ENCODE data around the gene RPS14.

The RPS14 gene

DNA sequence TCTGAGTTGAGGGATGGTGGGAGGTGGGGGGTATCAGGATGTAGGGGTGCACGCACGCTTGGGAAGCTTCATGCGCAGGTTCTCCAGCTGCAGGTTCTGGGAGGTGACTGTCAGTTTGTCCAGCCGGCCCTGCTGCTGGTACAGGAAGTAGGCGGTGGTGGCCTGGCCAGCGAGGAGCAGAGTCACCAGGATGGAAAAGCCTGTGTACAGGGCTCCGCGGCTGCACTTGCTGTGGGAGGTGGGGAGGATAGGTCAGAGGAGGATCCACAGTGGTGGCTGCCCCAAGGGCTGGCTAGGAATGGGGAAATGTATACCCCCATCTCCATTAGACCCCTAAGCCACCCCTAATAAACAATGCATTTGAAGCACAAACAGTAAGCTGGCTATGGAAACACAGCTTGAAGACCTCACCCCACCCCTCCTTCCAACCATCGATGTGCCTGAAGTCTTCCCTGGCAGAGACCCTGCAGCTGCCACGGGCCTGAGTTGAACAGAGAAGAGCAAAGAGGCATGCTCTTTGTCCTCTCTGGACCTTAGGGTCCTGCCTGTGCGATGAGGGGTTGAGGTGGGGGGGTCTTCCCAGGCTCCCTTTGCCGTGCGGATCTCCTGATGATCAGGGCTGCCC is 42.3 kb downstream of the RPS14 start:
- DNase-seq = no peak
- intact Hi-C loops (cut with DNase I) = no loop called here

DNA sequence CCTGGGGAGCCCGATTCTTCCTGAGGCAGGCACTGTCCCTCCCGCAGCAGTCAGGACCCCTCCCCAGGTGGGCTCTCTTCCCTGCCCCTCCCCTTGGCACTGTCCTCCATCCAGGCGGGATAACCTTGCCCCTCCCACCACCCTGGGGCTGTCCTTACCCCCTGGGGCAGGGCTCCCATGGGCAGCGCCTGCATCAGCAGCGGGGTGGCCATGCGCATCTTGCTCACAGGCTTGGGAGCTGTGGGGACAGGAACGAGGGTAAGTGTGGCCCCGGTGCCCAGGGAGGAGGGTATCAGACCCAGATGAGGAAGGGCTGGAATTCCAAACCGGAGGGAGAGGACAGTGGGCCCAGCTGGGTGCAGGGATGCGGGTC is 42.8 kb downstream of the RPS14 start:
- intact Hi-C loops (cut with DNase I) = no loop called here
- no peak for DNase-seq

DNA sequence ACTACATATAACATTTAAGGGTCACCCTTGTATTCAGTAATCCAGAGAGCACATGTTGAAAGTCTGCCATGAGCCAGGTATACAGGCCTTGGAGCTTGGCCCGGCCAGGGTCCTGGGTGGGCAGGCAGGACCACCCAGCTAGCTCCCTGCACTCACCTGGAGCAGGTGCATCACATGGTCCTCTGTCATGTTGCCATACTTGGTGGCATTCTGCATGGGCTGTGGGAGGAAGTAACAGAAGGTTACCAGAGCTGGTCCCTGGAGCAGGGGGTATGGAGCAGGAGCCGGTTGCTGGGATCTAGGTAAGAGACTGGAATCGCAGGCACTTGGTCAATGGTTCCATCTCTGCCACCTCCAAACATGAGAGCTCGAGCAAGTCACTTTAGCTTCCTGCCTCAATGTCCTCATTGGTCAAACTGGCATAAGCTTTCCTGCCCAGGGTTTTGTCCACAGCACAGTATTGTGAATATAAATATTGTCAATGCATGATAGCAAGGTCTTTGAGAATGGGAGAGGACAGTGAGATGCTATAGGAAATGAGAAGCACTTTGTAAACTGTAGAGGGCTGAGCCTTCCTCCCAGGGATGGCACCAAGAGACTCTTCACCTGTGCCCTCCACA is 43.3 kb downstream of the RPS14 start:
- no peak for DNase-seq
- intact Hi-C loops (cut with DNase I) = no loop called here

DNA sequence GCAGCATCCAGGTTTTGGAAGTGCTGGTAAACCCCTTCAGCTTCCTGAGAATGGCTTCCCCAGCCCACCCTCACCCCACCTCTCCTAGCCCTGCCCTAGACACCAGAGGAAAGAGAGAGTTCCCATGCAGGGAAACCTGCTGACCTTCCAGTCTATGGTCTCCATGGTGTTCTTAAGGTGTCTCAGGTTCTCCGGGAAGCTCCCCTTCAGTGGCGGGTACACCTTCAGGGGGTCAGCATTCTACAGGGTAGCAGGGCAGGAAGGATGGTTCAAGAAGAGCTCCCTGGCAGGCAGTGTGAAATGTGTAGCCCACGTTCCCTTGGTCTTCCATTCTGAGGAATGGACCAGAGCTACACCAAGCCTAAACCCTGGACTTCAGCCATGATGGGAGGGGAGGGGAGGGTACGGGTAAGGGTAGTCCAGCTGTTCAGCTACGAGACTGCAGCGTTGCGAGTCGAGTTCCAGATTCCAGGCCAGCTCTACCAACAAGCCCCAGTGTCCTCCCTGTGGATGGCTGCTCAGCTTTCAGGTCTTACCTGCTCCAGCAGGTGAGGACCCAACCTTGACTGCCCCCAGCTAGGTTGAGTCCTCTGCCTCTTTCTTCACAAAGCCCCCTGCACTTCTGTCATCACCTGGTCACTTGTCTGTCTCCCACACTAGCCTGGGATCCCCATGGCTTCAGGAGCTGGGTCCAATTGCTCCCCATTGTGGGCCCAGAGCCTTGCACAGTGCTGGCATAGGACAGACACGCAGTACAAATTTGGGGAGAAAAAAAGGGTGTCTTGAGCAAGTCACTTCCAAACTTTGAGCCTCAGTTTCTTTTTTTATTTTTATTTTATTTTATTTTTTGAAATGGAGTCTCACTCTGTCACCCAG is 44.4 kb downstream of the RPS14 start:
- DNase-seq = no peak
- intact Hi-C loops (cut with DNase I) = no loop called here

DNA sequence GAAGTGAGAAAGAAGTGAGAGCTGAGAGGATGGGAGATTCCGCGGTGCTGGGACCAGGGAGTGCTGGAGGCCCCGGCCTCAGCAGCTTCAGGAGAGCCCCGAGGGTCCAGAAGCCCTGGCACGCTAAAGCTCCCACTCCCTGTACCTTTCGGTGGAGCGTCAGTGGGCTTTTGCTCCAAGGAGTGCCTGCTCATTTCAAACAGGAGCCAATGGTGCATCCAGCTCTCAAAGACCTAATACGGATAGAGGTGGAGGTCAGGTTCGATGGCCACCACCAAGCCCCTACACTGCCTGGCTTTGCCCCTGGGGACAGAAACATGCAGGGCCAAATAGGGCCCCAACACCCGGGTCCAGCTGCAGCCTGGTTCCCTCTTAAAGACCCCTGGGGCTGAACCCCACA is 45.0 kb downstream of the RPS14 start:
- intact Hi-C loops (cut with DNase I) = no loop called here
- DNase-seq = no peak

DNA sequence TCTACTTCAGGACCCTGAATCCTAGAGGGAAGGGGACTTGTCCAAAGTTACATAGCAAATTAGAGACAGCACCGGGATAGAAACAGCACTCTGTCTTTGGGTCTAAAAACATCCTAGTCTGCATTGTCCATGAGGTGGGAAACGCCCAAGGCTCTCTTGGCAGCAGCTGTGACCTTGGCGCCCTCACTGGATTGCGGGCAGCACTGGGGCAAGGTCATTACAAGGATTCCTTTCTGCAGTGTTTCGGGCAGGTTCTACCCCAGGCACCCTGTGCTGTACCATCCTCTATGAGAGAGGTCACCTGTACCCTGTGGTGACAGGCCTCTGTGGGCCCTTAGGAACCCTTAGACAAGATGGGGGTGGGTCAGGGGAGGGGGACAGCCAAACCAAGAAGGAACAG is 45.4 kb downstream of the RPS14 start:
- intact Hi-C loops (cut with DNase I) = no loop called here
- DNase-seq = no peak

DNA sequence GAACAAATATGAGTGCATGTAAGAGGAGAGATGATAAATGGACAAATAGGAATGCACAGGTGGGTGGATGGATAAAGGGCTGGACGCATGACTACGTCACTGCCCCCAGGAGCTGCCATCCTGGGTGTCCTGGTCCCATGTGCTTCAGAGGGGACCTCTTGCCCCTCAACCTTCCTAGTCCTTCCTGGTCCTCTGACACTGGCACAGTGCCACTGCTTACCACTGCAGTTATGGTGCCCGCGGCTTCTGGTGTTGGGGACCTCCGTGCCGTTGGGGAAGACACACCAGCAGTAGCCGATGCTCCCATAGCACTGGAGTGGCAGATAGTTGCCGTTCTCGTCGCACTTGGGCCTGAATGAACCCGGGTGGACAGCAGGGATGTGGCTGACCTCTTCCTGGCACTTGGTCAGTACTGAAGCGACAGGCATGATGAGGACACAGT is 46.6 kb downstream of the RPS14 start:
- intact Hi-C loops (cut with DNase I) = no loop called here
- no peak for DNase-seq

DNA sequence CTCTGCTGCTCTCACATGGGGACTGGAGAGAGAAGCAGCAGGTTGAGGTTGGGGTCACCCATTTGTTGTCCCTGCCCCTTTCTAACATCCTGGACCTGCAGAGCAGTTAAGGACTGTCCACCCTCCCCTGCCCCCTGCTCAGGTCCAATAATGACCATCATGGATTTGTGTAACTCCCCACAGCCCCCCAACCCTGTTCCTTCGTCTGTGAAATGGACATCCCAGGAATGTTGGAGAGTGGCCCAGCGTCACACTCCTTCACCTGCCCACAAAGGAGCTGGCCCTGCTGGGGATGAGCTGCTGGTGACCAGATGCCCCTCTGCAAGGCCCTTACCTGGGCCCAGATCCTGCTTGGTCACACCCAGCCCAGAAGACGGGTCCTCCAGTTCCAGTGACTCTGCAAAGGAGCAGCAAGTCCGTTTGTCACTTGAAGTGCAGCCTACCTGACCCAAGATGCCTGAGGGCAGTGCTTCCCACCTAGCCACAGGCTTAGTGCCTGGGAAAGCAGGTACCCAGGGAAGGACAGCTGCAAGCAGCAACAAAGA is 47.2 kb downstream of the RPS14 start:
- no peak for DNase-seq
- intact Hi-C loops (cut with DNase I) = no loop called here

DNA sequence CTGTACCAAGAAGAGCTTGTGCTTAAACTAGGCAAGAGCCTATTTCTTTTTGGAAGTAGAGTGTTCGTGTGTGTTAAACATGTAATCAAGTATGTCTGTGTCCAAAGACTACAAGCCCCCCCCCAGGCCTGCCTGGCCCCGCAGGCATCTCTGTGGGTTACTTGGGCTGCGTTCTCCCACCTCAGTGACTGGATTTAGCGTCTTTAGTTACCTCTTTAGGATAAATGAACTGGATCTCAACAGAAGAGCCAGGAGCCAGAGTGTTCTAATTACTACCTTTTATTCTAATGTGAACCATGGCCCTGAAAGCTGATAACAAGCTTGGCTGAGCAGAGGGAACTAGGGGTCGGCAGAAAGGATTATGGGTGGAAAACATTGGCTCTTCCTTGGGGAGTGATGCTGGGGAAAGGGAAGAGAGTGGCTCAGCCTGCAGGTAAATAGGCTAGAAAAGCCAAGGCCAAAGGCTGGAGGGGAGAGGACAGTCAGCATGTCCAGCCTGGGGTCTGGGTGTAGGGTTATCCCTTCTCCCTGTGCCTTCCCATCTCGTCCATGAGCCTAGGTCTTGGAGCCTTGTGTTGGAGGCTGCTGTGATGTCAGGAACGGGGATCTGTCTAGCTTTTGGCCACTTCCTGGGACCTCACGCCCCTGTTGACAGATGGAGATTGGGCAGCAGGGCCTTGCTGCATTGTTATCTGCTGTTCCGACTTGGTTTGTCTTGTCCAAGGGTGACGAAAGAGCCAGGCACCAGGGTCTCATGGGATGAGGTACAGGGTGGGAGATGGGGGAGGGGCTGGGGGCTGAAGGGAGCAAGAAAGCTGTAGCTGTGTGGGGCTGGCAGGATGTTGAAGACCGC is 47.9 kb downstream of the RPS14 start:
- DNase-seq = no peak
- intact Hi-C loops (cut with DNase I) = no loop called here

DNA sequence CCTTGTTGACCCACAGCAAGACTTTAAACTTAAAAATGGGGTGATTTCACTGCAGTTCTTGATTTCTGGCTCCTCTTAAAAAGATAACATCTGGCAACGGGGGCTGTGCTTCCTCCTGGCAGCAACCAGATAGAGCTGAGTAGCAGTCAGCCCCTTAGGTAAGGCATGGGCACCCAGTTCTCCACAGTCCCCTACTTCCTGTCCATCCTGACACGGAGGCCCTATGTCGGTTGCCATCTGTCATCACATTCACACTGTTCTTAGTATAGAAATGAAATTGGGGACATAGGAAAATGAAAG is 48.5 kb downstream of the RPS14 start:
- no peak for DNase-seq
- intact Hi-C loops (cut with DNase I) = no loop called here

DNA sequence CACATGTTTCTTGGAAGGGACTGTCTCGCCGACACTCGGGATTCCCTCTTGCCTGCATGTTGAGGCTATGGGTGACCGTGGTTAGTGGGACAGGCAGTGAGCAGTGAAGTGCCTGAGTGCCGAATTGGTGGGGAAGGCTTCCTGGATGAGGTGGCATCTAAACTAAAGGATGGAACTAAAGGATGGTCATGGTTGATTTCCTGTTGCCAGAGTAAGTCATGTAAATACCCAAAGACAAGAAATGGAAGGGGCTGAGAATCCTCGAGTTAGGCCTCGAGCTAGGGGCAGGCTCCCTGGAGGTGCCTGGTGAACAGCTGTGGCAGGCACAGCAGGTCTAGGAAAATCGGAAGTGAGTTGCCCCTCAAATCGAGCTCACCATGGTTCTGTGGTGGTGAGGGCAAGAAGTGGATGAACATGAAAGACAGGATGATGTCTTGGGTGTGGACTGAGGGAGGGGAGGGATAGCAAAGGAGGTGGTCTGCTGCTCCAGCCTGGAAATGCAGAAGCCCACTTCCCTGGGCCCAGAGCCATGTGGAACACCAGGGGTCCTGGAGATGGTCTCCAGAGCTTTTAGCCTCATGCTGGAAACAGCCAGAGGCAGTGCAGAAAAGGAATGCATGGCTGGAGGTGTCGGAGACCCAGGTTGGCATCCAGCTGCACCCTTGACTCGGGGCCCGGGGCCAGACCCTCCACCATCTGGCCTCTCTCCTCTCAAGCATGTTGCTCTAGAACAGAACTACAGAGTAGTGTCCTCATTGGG is 49.0 kb downstream of the RPS14 start:
- no peak for DNase-seq
- intact Hi-C loops (cut with DNase I) = no loop called here

DNA sequence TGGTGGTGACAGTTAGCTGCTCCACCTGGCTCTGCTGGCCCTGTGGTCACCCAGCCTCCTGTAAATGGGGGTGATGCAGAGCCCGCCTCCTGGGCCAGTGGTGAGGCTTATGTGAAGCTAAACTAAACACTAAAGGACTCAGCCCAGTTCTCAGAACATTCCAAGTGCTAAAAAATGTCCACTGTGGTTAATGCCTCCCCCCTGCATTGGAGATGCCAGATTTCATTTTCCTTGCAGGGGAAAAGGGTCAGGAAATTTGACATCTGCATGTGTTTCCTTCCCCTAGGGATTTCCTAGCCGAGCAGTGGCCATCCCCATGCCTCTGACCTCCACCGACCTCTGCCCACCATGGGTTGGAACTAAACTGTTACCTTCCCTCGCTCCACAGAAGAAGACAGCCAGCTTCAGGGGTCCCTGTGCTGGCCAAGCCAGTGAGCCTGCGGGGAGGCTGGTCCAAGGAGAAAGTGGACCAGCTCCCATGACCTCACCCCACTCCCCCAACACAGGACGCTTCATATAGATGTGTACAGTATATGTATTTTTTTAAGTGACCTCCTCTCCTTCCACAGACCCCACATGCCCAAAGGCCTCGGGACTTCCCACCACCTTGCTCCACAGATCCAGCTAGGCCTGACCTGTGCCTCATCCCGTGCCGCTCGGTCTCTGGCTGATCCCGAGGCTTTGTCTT is 49.9 kb downstream of the RPS14 start:
- intact Hi-C loops (cut with DNase I) = no loop called here
- DNase-seq = no peak

DNA sequence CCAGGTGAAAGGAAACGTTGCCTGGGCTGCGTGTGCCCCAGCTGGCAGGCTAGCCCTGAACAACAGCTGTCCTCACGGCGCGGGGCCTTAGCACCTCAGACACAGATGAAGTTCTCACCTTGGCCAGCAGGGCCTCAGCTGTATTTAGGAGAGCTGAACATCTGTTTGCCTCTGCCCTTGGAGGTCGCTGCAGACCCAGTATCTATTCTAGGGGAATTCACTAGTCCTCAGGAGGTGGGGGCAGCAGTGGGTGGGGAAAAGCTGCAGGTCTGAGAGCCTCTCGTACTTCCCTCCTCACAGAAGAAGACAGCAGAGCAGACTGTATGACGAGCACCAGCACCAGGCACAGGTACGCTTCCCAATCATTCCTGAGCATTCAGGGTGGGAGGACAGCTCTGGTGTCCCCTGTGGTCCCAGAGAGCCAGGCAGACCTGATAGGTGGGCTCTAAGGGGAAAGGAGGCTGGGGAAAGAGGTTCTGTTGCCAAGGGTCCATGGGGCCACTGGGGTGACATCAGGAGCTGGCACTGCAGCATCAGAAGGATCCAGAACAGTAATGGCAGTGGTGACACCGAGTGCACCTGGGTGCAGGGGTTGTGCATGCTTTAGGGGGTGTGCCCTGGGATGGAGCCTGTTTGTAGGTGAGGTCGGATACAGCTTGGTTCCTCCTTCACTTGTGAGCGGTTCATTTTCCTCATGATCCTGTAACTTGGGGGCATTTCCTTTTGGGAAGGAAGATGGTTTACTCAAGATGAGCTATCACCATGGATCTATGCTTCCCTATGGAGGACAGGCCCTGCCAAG is 50.6 kb downstream of the RPS14 start:
- intact Hi-C loops (cut with DNase I) = no loop called here

DNA sequence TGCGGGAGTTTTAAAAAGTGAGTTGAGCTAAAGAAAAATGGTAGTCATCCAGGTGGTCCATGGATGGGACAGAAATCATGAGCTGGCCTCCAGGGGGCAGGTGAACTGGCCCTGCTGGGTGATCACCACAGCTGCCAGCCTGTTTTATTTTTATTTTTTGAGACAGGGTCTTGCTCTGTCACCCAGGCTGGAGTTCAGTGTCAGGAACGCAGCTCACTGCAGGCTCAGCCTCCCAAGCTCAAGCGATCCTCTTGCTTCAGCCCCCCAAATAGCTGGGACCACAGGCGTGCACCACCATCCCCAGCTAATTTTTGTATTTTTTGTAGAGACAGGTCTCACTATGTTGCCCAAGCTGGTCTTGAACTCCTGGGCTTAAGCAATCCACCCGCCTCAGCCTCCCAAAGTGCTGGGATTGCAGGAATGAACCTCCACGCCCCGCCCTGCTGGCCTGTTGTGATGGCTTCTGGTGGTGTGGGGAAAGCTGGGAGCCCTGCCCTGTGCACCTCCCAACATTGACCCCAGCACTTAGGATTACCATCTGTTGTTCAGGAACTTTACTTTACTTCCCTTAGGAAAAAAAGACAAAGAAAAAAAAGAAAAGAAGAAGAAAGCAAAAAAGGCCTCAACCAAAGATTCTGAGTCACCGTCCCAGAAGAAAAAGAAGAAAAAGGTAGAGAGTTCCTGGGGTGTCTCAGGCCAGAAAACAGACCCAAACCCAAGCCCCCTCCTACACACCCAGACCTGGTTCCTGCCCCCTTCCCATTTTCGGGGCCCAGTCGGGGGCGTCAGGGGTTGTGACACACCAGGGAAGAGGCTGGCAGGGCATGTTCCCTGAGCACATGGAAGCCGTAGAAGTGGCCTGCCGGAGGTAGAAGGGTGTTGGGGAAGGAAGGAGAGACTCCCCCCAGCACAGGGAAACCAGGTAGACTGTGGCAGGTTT is 51.5 kb downstream of the RPS14 start:
- intact Hi-C loops (cut with DNase I) = no loop called here
- no peak for DNase-seq

More for the DNA sequence above, 50.6 kb downstream of the RPS14 start:
- no peak for DNase-seq

DNA sequence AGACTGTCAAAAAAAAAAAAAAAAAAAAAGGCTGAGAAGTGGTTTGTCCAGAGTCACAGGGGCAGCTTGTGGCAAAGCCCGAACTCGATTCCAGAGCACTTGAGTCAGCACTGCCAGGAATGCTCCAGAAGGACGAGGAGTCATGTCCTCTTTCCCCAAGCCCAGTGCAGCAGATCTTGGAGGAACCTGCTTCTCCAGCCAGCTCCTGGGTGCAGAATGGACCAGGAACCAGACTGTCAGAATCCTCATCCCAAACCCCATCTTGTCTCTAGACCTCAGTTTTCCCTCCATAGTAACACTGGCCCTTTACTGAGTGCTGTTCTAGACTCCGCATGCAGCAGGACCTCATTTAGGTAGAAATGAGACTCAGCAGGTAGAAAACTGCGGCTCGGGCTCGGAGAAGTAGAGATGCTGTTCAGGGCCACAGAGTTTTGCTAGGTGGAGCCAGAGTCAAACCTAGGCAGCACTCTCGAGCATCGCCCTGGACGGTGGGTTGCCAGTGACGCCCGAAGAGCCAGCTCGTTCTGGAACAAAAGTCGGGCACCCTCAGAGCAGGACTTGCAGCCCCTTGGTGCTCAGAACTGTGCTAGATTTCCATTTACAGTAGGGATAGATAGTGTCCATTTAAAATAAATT is 52.3 kb downstream of the RPS14 start:
- peak in 6 of 42 donors; percentile 7 to 46 (median 26) for DNase-seq

DNA sequence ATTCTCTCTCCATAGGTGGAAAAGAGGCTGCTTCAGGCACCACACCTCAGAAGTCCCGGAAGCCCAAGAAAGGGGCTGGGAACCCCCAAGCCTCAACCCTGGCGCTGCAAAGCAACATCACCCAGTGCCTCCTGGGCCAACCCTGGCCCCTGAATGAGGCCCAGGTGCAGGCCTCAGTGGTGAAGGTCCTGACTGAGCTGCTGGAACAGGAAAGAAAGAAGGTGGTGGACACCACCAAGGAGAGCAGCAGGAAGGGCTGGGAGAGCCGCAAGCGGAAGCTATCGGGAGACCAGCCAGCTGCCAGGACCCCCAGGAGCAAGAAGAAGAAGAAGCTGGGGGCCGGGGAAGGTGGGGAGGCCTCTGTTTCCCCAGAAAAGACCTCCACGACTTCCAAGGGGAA is 53.3 kb downstream of the RPS14 start:
- intact Hi-C loops (cut with DNase I) = no loop called here
- no peak for DNase-seq

More for the DNA sequence above, 52.3 kb downstream of the RPS14 start:
- intact Hi-C loops (cut with DNase I) = no loop called here
